ENCODE measurements around the gene IL2RG.

- TF ChIP-seq CTCF (IDR thresholded peaks at IDR 0.05) (no peak), EP300 (IDR thresholded peaks at IDR 0.05) (no peak)
These were observed 7.7 kb upstream of the IL2RG start for GRCh38 chrX:71118985-71119535.

All from ovary (tissue), 3 donors.